H1 (cell line): ENCODE measurements around the gene OR13C9. TPM values are rescaled to one million over a fixed set of nuclear protein-coding genes. Genes with fewer than 3 reads are reported as not detected.

Source experiments
- ATF3 ChIP-seq: IDR thresholded peaks from 2 replicates; pipeline ENCODE4 v1.6.1; 2011; ENCODE audit warnings: low read depth, mild to moderate bottlenecking, low read length; ENCODE audit not compliant: insufficient read depth
- BCL11A ChIP-seq, 2 experiments: IDR thresholded peaks; one replicate each; pipeline ENCODE4 v1.6.1; 2011; ENCODE audit warnings: low read depth in 2 of 2, low read length in 2 of 2, mild to moderate bottlenecking in 2 of 2
- CEBPB ChIP-seq: IDR thresholded peaks from 2 replicates; pipeline ENCODE4 v1.6.1; 2012; ENCODE audit warnings: low read depth, low read length
- CHD2 ChIP-seq: IDR thresholded peaks from 2 replicates; pipeline ENCODE4 v1.6.1; 2012; ENCODE audit warnings: low read length, improper control_type of control experiment
- GTF2F1 ChIP-seq: IDR thresholded peaks from 2 replicates; pipeline ENCODE4 v1.6.1; 2012; ENCODE audit warnings: low read depth, low read length, improper control_type of control experiment, borderline replicate concordance
- KDM5A ChIP-seq: fragments of 200-600 bp; IDR thresholded peaks from 2 replicates; pipeline ENCODE4 v1.7.1; 2012; ENCODE audit warnings: mild to moderate bottlenecking, low read length, inconsistent platforms, mixed read lengths
- NRF1 ChIP-seq: IDR thresholded peaks from 2 replicates; pipeline ENCODE4 v1.6.1; 2011; ENCODE audit warnings: mild to moderate bottlenecking, low read depth, low read length, improper control_type of control experiment
- POLR2AphosphoS5 ChIP-seq: IDR thresholded peaks from 2 replicates; pipeline ENCODE4 v1.6.1; 2011; ENCODE audit warnings: low read depth, low read length
- SP4 ChIP-seq: IDR thresholded peaks from 2 replicates; pipeline ENCODE4 v1.6.1; 2012; ENCODE audit warnings: low read length, inconsistent platforms
- TAF7 ChIP-seq: optimal IDR thresholded peaks from 2 replicates; pipeline ENCODE3; 2011; ENCODE audit warnings: low read depth, mild to moderate bottlenecking, inconsistent platforms, low read length, moderate library complexity, borderline replicate concordance
- polyA plus RNA-seq, 7 experiments: library from polyadenylated mRNA; depleted of rRNA in 3 of 7; stranded (reverse) in 5 of 7; unstranded in 2 of 7; fragments of >200 nt in 5 of 7; fragments of 200-250 nt in 2 of 7; gene quantifications; 1 replicate in 5 of 7; 2 replicates in 1 of 7; 4 replicates in 1 of 7; pipeline versions ENCODE4 v1.2.1 to v1.2.3, GENCODE V29; 2011 to 2013; ENCODE audit warnings: missing spikeins in 2 of 7, mixed read lengths in 2 of 7
- total RNA-seq: library from RNA; stranded (reverse); fragmentation: NEBNext Ultra II Directional; extraction: Animal tissue kit (Norgen Biotek cat#: 25700); gene quantifications from 2 replicates; pipeline ENCODE4 v1.2.1, GENCODE V29; 2021

Gene OR13C9
- total and polyA plus RNA-seq, 2 of the 8 experiments (the other 6 are each of a cell fraction or from before 2014, with no cell fraction given) = not detected

GRCh38 chr9:104635456-104635855 lies 17.5 kb upstream of the OR13C9 start (continued):
- TF ChIP-seq ATF3 (no peak), NRF1 (no peak), POLR2AphosphoS5 (no peak), TAF7 (no peak), BCL11A (IDR thresholded peaks at IDR 0.05; ENCODE audit: low read depth in 2 of 2, low read length in 2 of 2) (no peak), KDM5A (no peak), CEBPB (no peak), GTF2F1 (no peak), CHD2 (no peak), SP4 (no peak)
